ENCODE data around the gene RAB35.

The RAB35 gene

GRCh38 chr12:120118321-120119061 lies 1.9 kb upstream of the RAB35 start:
- H3K4me3 ChIP-seq (ENCODE audit: control insufficient read depth, low read depth, low read length), result peak overlapping the region; percentile 89
- peak; percentile 52 for DNase-seq (ENCODE audit: low read depth)
- no peak for TF ChIP-seq CTCF (conservative IDR thresholded peaks at IDR 0.05; ENCODE audit: control insufficient read depth, insufficient read depth, low read depth, low read length)

GRCh38 chr12:120117961-120118320 lies 1.4 kb upstream of the RAB35 start:
- TF ChIP-seq CTCF (conservative IDR thresholded peaks at IDR 0.05; ENCODE audit: control insufficient read depth, insufficient read depth, low read depth, low read length), result no peak
- peak overlapping the region; percentile 89 for H3K4me3 ChIP-seq (ENCODE audit: control insufficient read depth, low read depth, low read length)
- no peak for DNase-seq (ENCODE audit: low read depth)

DNA sequence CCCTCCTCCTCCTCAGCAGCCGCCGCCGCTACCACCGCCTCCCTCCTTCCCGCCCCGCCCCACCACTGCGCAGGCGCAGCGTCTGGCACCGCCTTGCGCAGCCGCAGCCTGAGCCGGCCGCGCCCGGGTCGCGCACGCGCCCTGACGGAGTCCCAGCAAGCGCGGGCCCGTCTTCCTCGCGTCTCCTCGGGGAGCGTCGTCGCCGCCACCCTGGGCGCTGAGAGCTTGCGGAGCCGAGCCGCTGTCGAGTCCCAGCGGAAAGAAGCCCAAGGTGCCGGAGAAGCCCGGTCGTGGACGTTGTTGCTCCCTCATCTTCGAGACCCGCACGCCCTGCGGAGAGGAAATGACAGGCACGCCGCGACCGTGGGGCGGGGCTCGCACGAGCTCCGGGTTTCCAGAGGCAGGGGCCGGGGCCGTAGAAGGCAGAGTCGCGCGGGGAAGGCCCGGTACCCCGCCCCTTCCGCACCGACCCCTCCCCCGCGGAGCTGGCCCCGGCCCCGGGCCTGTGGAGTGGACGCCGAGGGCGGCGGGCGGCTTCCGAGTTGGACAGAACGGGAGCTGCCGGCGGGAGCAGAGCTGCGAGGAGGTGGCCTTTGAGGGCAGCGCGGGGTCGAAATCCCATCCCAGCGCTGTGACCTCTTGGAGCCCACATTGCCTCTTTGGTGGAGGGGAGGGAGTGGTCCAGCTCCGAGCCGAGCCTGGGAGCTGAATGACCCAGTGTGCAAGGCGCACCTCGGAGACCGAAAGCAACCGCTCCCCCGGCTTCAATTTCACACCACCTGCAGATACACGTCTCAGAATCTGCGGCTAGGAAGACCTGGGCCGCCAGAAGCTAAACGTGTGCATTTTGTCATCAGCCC lies 469 bp upstream of the RAB35 start:
- peak; percentile 86 for DNase-seq (ENCODE audit: low read depth)
- TF ChIP-seq CTCF (conservative IDR thresholded peaks at IDR 0.05; ENCODE audit: control insufficient read depth, insufficient read depth, low read depth, low read length), result no peak
- peak overlapping the region; percentile 89 for H3K4me3 ChIP-seq (ENCODE audit: control insufficient read depth, low read depth, low read length)

DNA sequence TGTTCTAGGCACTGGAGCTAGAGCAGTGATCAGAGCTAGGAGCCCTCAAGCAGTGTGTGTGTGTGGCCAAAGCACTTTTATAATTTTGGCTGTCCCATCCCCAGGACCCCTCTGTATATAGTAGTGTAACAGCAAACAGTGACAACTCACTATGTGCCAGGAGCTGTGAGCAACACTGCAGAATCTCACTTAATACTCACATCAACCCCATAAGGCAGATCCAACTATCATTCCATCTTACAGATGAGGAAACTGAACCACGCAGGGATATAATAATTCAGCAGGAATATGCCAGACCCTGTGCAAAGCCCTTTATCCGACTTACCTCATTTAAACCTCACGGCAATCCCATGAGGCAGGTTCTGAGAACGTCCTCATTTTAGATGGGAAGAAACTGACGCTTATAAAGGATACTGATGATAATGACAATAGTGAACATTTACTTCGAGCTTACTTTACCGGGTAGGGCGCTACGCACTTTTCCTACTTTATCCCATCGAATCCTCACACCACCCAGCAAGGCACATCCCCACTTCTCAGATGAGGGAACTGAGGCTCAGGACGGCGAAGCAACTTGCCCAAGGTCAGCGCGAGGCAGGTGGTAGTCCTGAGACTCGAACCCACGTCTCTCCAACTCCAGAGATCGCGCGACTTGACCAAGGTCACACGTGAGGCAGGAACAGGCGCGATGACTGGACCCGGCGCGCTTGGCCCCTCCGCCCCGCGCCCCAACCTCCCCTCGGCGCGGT lies 687 bp downstream of the RAB35 start:
- peak overlapping the region; percentile 76 for H3K4me3 ChIP-seq (ENCODE audit: control insufficient read depth, low read depth, low read length)
- DNase-seq (ENCODE audit: low read depth), result peak; percentile 46
- no peak for TF ChIP-seq CTCF (conservative IDR thresholded peaks at IDR 0.05; ENCODE audit: control insufficient read depth, insufficient read depth, low read depth, low read length)

DNA sequence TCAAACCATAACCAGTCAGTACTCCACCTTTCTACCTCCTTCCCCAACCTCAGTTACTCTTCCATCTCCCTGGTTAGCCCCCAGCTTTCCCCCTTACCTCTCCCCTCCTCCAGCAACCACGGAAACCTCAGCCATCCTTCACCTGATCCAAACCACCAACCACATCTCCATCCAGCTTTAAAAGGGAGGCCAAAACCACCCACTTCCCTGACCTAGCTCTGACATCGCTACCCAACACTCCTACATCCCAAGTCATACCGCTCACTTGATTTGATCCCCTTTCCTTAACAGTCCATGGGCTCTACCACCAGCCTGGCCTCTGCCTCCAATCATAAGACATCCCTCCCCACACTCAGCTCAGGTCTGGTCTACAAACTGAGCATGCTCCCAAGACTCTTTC lies 1.5 kb downstream of the RAB35 start:
- TF ChIP-seq CTCF (conservative IDR thresholded peaks at IDR 0.05; ENCODE audit: control insufficient read depth, insufficient read depth, low read depth, low read length), result no peak
- peak overlapping the region; percentile 76 for H3K4me3 ChIP-seq (ENCODE audit: control insufficient read depth, low read depth, low read length)
- no peak for DNase-seq (ENCODE audit: low read depth)
